ENCODE results near the gene RAB10.
"Not testable (repeated sequence)": the region's sequence is repeated elsewhere in the genome, so short reads cannot be mapped to it uniquely, and the experiment has no call there.

The RAB10 gene

DNA sequence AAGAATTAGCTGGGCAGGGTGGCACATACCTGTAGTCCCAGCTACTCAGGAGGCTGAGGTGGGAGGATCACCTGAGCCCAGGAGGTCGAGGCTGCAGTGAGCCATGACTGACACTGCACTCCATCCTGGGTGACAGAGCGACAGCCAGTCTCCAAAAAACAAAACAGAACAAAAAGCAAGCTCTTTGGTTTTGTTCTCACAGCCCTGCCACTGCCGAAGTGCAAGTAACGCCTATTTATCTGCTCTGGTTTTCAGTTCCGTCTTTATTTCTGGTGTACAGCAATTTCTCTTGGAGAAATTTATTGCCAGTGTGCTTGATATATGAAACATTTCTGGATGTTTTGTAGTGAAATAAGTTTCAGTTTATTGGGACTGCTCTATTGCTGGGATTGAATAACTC is 61.9 kb downstream of the RAB10 start:
- WGBS, 2 experiments (ENCODE audit: insufficient coverage in 2 of 2), result 92% methylated on average over 4 to 5 of the region's 5 CpGs
- H3K27ac ChIP-seq (ENCODE audit: low read depth, low read length, severe bottlenecking), result no peak overlapping the region
- peaks cover 45% of the 10 kb centered on the region for H3K36me3 ChIP-seq (ENCODE audit: control insufficient read depth, insufficient read depth, low read length)
- H3K9me3 ChIP-seq (ENCODE audit: control insufficient read depth, low read length), result no peaks in the 10 kb centered on the region
- no peaks in the 10 kb centered on the region for H3K4me1 ChIP-seq (ENCODE audit: control insufficient read depth, insufficient read depth, low read length, poor library complexity, severe bottlenecking)
- H3K4me3 ChIP-seq (ENCODE audit: extremely low read depth, insufficient read depth, low read length, poor library complexity, severe bottlenecking), result no peak overlapping the region

DNA sequence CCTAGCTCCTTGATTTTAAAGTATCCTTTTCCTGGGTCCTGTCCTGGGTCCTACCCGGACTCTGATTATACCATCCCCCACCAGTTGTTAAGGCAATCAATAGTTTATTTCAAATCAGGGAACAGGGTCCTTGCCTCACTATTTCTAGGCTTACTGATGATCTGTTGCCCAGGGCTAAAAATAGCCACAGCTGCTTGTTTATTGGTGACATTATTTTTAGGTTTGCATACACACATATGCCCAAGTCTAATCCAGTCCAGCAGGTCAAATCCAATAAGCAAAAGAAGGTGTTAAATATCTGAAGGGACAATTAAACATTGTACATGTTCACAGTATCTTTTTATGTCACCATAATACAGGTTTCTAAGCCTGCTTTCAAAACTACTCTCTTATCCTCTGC is 66.0 kb downstream of the RAB10 start:
- Histone ChIP-seq H3K9me3 (ENCODE audit: control insufficient read depth, low read length) (peaks cover 3% of the 10 kb centered on the region), H3K4me3 (ENCODE audit: extremely low read depth, insufficient read depth, low read length, poor library complexity, severe bottlenecking) (no peak overlapping the region), H3K4me1 (ENCODE audit: control insufficient read depth, insufficient read depth, low read length, poor library complexity, severe bottlenecking) (no peaks in the 10 kb centered on the region), H3K27ac (ENCODE audit: low read depth, low read length, severe bottlenecking) (no peak overlapping the region), H3K36me3 (ENCODE audit: control insufficient read depth, insufficient read depth, low read length) (peaks cover 61% of the 10 kb centered on the region)
- WGBS, 2 experiments (ENCODE audit: insufficient coverage in 2 of 2), result 100% methylated on average over 1 of the region's 1 CpG

DNA sequence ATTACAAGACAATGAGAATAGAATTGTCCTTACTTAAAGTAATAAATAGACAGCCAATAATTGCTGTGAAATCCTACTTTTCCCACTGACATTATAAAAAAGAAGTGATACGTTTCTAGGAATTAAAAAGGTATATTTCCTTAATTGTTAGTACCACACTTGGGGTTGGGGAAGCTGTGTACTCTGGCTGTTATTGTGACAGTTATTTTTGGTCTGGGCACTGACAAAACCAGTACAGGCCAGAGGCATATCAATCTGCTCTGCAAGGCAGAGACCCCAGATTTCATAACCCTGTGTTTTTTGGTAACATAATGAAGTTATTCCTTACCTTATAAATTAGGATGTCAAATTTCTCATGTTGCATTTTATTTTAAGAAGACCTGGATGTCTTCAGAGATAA is 66.5 kb downstream of the RAB10 start:
- Histone ChIP-seq H3K27ac (ENCODE audit: low read depth, low read length, severe bottlenecking) (no peak overlapping the region), H3K4me1 (ENCODE audit: control insufficient read depth, insufficient read depth, low read length, poor library complexity, severe bottlenecking) (no peaks in the 10 kb centered on the region), H3K4me3 (ENCODE audit: extremely low read depth, insufficient read depth, low read length, poor library complexity, severe bottlenecking) (no peak overlapping the region), H3K9me3 (ENCODE audit: control insufficient read depth, low read length) (peaks cover 3% of the 10 kb centered on the region), H3K36me3 (ENCODE audit: control insufficient read depth, insufficient read depth, low read length) (peaks cover 62% of the 10 kb centered on the region)
- no CpG with 5 or more reads among the region's 1 CpG for WGBS, 2 experiments (ENCODE audit: insufficient coverage in 2 of 2)

DNA sequence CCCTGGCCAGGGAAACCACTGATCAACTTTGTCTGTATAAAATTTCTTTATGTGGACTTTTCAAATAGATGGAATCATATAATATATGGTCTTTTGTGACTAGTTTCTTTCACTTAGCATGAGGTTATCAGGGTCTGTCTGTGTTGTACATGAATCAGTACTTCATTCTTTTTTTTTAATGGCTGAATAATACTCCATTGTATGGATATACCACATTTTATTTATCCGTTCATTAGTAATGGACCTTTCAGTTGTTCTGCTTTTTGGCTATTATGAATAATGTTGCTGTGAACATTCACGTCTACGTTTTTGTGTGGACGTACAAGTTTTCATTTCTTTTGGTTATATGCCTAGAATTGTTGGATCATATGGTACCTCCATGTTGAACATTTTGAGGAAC is 69.9 kb downstream of the RAB10 start:
- Histone ChIP-seq H3K9me3 (ENCODE audit: control insufficient read depth, low read length) (peaks cover 3% of the 10 kb centered on the region), H3K27ac (ENCODE audit: low read depth, low read length, severe bottlenecking) (no peak overlapping the region), H3K4me3 (ENCODE audit: extremely low read depth, insufficient read depth, low read length, poor library complexity, severe bottlenecking) (no peak overlapping the region), H3K4me1 (ENCODE audit: control insufficient read depth, insufficient read depth, low read length, poor library complexity, severe bottlenecking) (no peaks in the 10 kb centered on the region), H3K36me3 (ENCODE audit: control insufficient read depth, insufficient read depth, low read length) (peaks cover 56% of the 10 kb centered on the region)
- WGBS, 2 experiments (ENCODE audit: insufficient coverage in 2 of 2), result 90 to 95% methylated on average over 3 to 4 of the region's 4 CpGs

DNA sequence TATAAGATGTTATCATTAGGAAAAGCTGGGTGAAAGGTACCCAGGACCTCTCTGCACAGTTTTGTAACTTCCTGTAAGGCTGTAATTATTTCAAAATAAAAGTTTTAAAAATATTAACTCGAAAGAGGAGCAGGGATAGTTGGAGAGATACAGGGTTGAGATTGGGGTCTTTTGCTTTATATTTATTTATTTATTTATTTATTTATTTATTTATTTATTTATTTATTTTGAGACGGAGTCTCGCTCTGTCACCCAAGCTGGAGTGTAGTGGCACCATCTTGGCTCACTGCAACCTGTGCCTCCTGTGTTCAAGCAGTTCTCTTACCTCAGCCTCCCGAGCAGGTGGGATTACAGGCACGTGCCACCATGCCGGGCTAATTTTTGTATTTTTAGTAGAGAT is 74.8 kb downstream of the RAB10 start:
- H3K4me3 ChIP-seq (ENCODE audit: extremely low read depth, insufficient read depth, low read length, poor library complexity, severe bottlenecking); H3K27ac ChIP-seq (ENCODE audit: low read depth, low read length, severe bottlenecking); H3K9me3 ChIP-seq (ENCODE audit: control insufficient read depth, low read length); H3K4me1 ChIP-seq (ENCODE audit: control insufficient read depth, insufficient read depth, low read length, poor library complexity, severe bottlenecking): not testable (repeated sequence)
- 100% methylated on average over 2 to 3 of the region's 6 CpGs for WGBS, 2 experiments (ENCODE audit: insufficient coverage in 2 of 2)
- peaks cover 59% of the 10 kb centered on the region for H3K36me3 ChIP-seq (ENCODE audit: control insufficient read depth, insufficient read depth, low read length)

DNA sequence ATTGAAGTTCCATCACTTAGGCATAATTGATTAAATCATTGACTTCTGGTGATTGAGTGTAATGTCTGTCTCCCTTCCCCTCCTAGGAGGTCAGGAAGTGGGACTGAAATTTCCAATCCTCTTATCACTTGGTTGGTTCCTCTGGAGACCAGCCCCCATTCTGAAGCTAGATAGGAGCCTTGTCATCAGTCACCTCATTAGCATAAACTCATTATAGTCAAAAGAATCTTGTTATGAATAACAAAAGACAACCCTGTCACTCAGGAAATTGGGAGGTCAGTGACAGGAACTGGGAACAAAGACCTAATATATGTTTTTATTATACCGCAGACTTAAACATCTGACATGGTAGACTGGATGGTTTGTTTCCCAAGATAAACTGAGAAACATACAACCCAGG is 78.3 kb downstream of the RAB10 start:
- Histone ChIP-seq H3K4me3 (ENCODE audit: extremely low read depth, insufficient read depth, low read length, poor library complexity, severe bottlenecking) (no peak overlapping the region), H3K27ac (ENCODE audit: low read depth, low read length, severe bottlenecking) (peak overlapping the region; percentile 16), H3K9me3 (ENCODE audit: control insufficient read depth, low read length) (no peaks in the 10 kb centered on the region), H3K36me3 (ENCODE audit: control insufficient read depth, insufficient read depth, low read length) (peaks cover 58% of the 10 kb centered on the region), H3K4me1 (ENCODE audit: control insufficient read depth, insufficient read depth, low read length, poor library complexity, severe bottlenecking) (no peaks in the 10 kb centered on the region)
- WGBS, 2 experiments (ENCODE audit: insufficient coverage in 2 of 2), result no CpG with 5 or more reads among the region's 1 CpG

DNA sequence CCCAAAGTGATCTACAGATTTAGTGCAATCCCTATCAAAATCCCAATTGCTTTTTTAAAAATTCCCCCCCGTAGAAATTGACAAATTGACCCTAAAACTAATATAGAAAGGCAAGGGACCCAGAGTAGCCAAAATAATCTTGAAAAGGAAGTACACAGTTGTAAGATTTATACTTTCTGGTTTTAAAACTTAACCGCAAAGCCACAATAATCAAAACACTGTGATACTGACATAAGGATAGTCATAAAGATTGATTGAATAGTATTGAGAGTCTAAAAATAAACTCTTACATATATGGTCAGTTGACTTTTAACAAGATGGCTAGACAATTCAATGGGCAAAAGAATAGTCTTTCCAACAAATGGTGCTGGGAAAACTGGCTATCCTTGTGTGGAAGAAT is 80.3 kb downstream of the RAB10 start:
- H3K4me1 ChIP-seq (ENCODE audit: control insufficient read depth, insufficient read depth, low read length, poor library complexity, severe bottlenecking), result no peaks in the 10 kb centered on the region
- H3K4me3 ChIP-seq (ENCODE audit: extremely low read depth, insufficient read depth, low read length, poor library complexity, severe bottlenecking), result no peak overlapping the region
- H3K36me3 ChIP-seq (ENCODE audit: control insufficient read depth, insufficient read depth, low read length), result peaks cover 60% of the 10 kb centered on the region
- no peak overlapping the region for H3K27ac ChIP-seq (ENCODE audit: low read depth, low read length, severe bottlenecking)
- no peaks in the 10 kb centered on the region for H3K9me3 ChIP-seq (ENCODE audit: control insufficient read depth, low read length)
- WGBS, 2 experiments (ENCODE audit: insufficient coverage in 2 of 2), result 100% methylated on average over 1 of the region's 2 CpGs; no CpG with 5 or more reads in 1 of the 2 experiments

GRCh38 chr2:26118682-26119081 is 84.8 kb downstream of the RAB10 start:
- Histone ChIP-seq H3K36me3 (ENCODE audit: control insufficient read depth, insufficient read depth, low read length) (peaks cover 55% of the 10 kb centered on the region), H3K4me1 (ENCODE audit: control insufficient read depth, insufficient read depth, low read length, poor library complexity, severe bottlenecking) (no peaks in the 10 kb centered on the region), H3K4me3 (ENCODE audit: extremely low read depth, insufficient read depth, low read length, poor library complexity, severe bottlenecking) (no peak overlapping the region), H3K9me3 (ENCODE audit: control insufficient read depth, low read length) (no peaks in the 10 kb centered on the region), H3K27ac (ENCODE audit: low read depth, low read length, severe bottlenecking) (no peak overlapping the region)
- WGBS, 2 experiments (ENCODE audit: insufficient coverage in 2 of 2), result 100% methylated on average over 2 of the region's 4 CpGs; no CpG with 5 or more reads in 1 of the 2 experiments

GRCh38 chr2:26119521-26119920 is 85.6 kb downstream of the RAB10 start:
- no CpG with 5 or more reads among the region's 1 CpG for WGBS, 2 experiments (ENCODE audit: insufficient coverage in 2 of 2)
- H3K4me1 ChIP-seq (ENCODE audit: control insufficient read depth, insufficient read depth, low read length, poor library complexity, severe bottlenecking), result no peaks in the 10 kb centered on the region
- H3K9me3 ChIP-seq (ENCODE audit: control insufficient read depth, low read length), result no peaks in the 10 kb centered on the region
- H3K27ac ChIP-seq (ENCODE audit: low read depth, low read length, severe bottlenecking), result no peak overlapping the region
- peaks cover 53% of the 10 kb centered on the region for H3K36me3 ChIP-seq (ENCODE audit: control insufficient read depth, insufficient read depth, low read length)
- no peak overlapping the region for H3K4me3 ChIP-seq (ENCODE audit: extremely low read depth, insufficient read depth, low read length, poor library complexity, severe bottlenecking)

- Histone ChIP-seq H3K4me1 (ENCODE audit: control insufficient read depth, insufficient read depth, low read length, poor library complexity, severe bottlenecking) (no peaks in the 10 kb centered on the region), H3K27ac (ENCODE audit: low read depth, low read length, severe bottlenecking) (peak overlapping the region; percentile 55), H3K4me3 (ENCODE audit: extremely low read depth, insufficient read depth, low read length, poor library complexity, severe bottlenecking) (no peak overlapping the region), H3K9me3 (ENCODE audit: control insufficient read depth, low read length) (no peaks in the 10 kb centered on the region), H3K36me3 (ENCODE audit: control insufficient read depth, insufficient read depth, low read length) (peaks cover 61% of the 10 kb centered on the region)
- WGBS, 2 experiments (ENCODE audit: insufficient coverage in 2 of 2), result 97 to 100% methylated on average over 3 of the region's 3 CpGs
These were observed 88.7 kb downstream of the RAB10 start for GRCh38 chr2:26122630-26123029.

DNA sequence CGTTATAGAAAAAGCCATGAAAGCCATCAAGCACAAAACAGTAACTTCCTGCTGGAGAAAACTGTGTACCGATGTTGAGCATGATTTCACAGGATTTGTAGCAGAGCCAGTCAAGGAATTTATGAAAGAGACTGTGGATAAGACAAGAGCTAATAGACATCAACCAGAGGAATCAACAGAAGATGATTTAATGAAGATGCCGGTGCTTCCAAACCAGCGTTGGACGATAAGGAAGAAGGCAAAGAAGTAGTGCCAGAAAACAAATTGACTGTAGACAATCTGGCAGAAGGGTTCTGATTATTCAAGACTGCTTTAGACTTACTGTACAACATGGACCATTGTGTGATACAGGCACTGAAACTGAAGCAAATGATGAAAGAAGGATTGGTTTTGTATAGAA is 89.5 kb downstream of the RAB10 start:
- peaks cover 69% of the 10 kb centered on the region for H3K36me3 ChIP-seq (ENCODE audit: control insufficient read depth, insufficient read depth, low read length)
- no peak overlapping the region for H3K27ac ChIP-seq (ENCODE audit: low read depth, low read length, severe bottlenecking)

More for the DNA sequence above, 89.5 kb downstream of the RAB10 start:
- H3K4me1 ChIP-seq (ENCODE audit: control insufficient read depth, insufficient read depth, low read length, poor library complexity, severe bottlenecking), result no peaks in the 10 kb centered on the region
- H3K9me3 ChIP-seq (ENCODE audit: control insufficient read depth, low read length), result no peaks in the 10 kb centered on the region
- no peak overlapping the region for H3K4me3 ChIP-seq (ENCODE audit: extremely low read depth, insufficient read depth, low read length, poor library complexity, severe bottlenecking)
- 96 to 97% methylated on average over 5 of the region's 5 CpGs for WGBS, 2 experiments (ENCODE audit: insufficient coverage in 2 of 2)

Measured in mesodermal cell (in vitro differentiated cells).